Activated CD4-positive, alpha-beta memory T cell treated with anti-CD3 and anti-CD28 coated beads for 36 hours (primary cell): ENCODE measurements around the gene EIF2B4. TPM values are rescaled to one million over a fixed set of nuclear protein-coding genes. Genes with fewer than 3 reads are reported as not detected.

ENCODE experiments used
- total RNA-seq, 2 experiments: library from RNA; stranded (reverse); gene quantifications; one replicate each; pipeline ENCODE4 v1.2.3, GENCODE V29; 2021

The EIF2B4 gene
- total RNA-seq, 2 experiments from 2014 or later = 34.6 to 36.5 TPM

Other genes with a start within 250 kb of the EIF2B4 start
- gene ABHD1, start 246.5 kb downstream of the EIF2B4 start, total RNA-seq = under 1 TPM; 0.29 to 0.76 TPM
- 10 to 100 TPM; 64.7 to 65.4 TPM for gene PREB, start 235.7 kb downstream of the EIF2B4 start, total RNA-seq
- gene PRR30, start 230.9 kb downstream of the EIF2B4 start, total RNA-seq = not detected
- not detected for gene TCF23, start 221.3 kb downstream of the EIF2B4 start, total RNA-seq
- gene ATRAID, start 158.3 kb downstream of the EIF2B4 start, total RNA-seq = 10 to 100 TPM; 84.0 to 92.7 TPM
- 10 to 100 TPM; 29.2 to 30.2 TPM for gene SLC5A6, start 158.1 kb downstream of the EIF2B4 start, total RNA-seq
- 100 to 1,000 TPM in 1 of 2 experiments, 10 to 100 TPM in 1; 99.7 to 102 TPM for gene CAD, start 153.0 kb downstream of the EIF2B4 start, total RNA-seq
- gene SLC30A3, start 107.3 kb downstream of the EIF2B4 start, total RNA-seq = under 1 TPM; 0.86 to 0.90 TPM
- gene DNAJC5G, start 94.9 kb downstream of the EIF2B4 start, total RNA-seq = under 1 TPM in 1 of 2 experiments, not detected in 1; 0.19 TPM
- gene TRIM54, start 87.9 kb downstream of the EIF2B4 start, total RNA-seq = not detected
- 1 to 10 TPM; 1.8 to 1.9 TPM for gene UCN, start 61.9 kb downstream of the EIF2B4 start, total RNA-seq
- 10 to 100 TPM; 85.5 to 86.0 TPM for gene MPV17, start 47.2 kb downstream of the EIF2B4 start, total RNA-seq
- gene GTF3C2, start 13.6 kb downstream of the EIF2B4 start, total RNA-seq = 10 to 100 TPM; 55.2 to 64.5 TPM
- gene SNX17, start 278 bp upstream of the EIF2B4 start, total RNA-seq = 10 to 100 TPM; 91.2 to 93.2 TPM
- gene ZNF513, start 10.4 kb upstream of the EIF2B4 start, total RNA-seq = 1 to 10 TPM; 8.6 to 9.7 TPM
- gene PPM1G, start 39.3 kb upstream of the EIF2B4 start, total RNA-seq = 100 to 1,000 TPM; 127 to 132 TPM
- 10 to 100 TPM; 80.8 to 82.7 TPM for gene NRBP1, start 58.3 kb upstream of the EIF2B4 start, total RNA-seq
- gene KRTCAP3, start 72.0 kb upstream of the EIF2B4 start, total RNA-seq = 1 to 10 TPM; 5.4 to 6.4 TPM
- 1 to 10 TPM; 7.7 to 8.2 TPM for gene IFT172, start 119.4 kb upstream of the EIF2B4 start, total RNA-seq
- gene FNDC4, start 124.9 kb upstream of the EIF2B4 start, total RNA-seq = under 1 TPM; 0.22 to 0.38 TPM
- gene GCKR, start 126.5 kb upstream of the EIF2B4 start, total RNA-seq = not detected
- 10 to 100 TPM; 27.4 to 30.0 TPM for gene ZNF512, start 212.7 kb upstream of the EIF2B4 start, total RNA-seq